Thoracic aorta (tissue), 2 donors: ENCODE measurements around the gene MYO5A. TPM values are rescaled to one million over a fixed set of nuclear protein-coding genes. Genes with fewer than 3 reads are reported as not detected.

ENCODE experiments used
- ATAC-seq: fragments of 150-250 bp; one replicate; pipeline ENCODE4 v1.8.0; 2017; ENCODE audit warnings: low read depth; ENCODE audit not compliant: insufficient number of reproducible peaks, low FRiP score
- DNase-seq: peaks from one replicate; pipeline ENCODE4 v3.0.0-alpha.2; 2020; ENCODE audit warnings: low spot score
- H3K27ac ChIP-seq, 2 donors: fragments of 200-600 bp; sonication (generic); 1 replicate in 1 of 2; 2 replicates in 1 of 2; pipeline ENCODE4 v1.5.1; 2016; ENCODE audit warnings: mild to moderate bottlenecking in 2 of 2, moderate library complexity in 2 of 2
- H3K27me3 ChIP-seq: fragments of 200-600 bp; sonication (generic); replicated peaks from 2 replicates; pipeline ENCODE4 v1.6.0; 2016; ENCODE audit warnings: mild to moderate bottlenecking; ENCODE audit not compliant: insufficient read depth
- H3K36me3 ChIP-seq: fragments of 200-600 bp; sonication (generic); one replicate; pipeline ENCODE4 v1.5.1; 2016
- H3K4me1 ChIP-seq, 2 donors: fragments of 200-600 bp; sonication (generic); 1 replicate in 1 of 2; 2 replicates in 1 of 2; pipeline versions ENCODE4 v1.5.1 to v1.6.0; 2016; ENCODE audit warnings: low read depth in 2 of 2, mild to moderate bottlenecking in 1 of 2; ENCODE audit not compliant: control insufficient read depth in 1 of 2
- H3K4me3 ChIP-seq: fragments of 200-600 bp; sonication (generic); 2 replicates; pipeline ENCODE4 v1.5.1; 2016; ENCODE audit warnings: mild to moderate bottlenecking
- H3K9me3 ChIP-seq: fragments of 200-600 bp; sonication (generic); 2 replicates; pipeline ENCODE4 v1.5.1; 2016
- total RNA-seq, 2 donors: library from RNA; depleted of rRNA; stranded (reverse); fragments of >200 nt; gene quantifications; one replicate each; pipeline versions ENCODE4 v1.1.0 to v1.2.3, GENCODE V29; 2016
- TF ChIP-seq, protein P1 (sequence below): fragments of 200-600 bp; sonication (generic); IDR thresholded peaks from one replicate; pipeline ENCODE4 v1.5.1; 2019; ENCODE audit warnings: antibody characterized with exemption

Gene MYO5A
- total RNA-seq, 2 donors from 2014 or later: 37.6 to 58.8 TPM

- ATAC-seq (no peak), DNase-seq (no peak)
- H3K9me3 ChIP-seq: no peaks in the 10 kb centered on the region
- no peaks in the 10 kb centered on the region for H3K27me3 ChIP-seq
- peaks cover 7 to 13% of the 10 kb centered on the region in 2 donors for H3K4me1 ChIP-seq
- TF ChIP-seq, protein P1, sequence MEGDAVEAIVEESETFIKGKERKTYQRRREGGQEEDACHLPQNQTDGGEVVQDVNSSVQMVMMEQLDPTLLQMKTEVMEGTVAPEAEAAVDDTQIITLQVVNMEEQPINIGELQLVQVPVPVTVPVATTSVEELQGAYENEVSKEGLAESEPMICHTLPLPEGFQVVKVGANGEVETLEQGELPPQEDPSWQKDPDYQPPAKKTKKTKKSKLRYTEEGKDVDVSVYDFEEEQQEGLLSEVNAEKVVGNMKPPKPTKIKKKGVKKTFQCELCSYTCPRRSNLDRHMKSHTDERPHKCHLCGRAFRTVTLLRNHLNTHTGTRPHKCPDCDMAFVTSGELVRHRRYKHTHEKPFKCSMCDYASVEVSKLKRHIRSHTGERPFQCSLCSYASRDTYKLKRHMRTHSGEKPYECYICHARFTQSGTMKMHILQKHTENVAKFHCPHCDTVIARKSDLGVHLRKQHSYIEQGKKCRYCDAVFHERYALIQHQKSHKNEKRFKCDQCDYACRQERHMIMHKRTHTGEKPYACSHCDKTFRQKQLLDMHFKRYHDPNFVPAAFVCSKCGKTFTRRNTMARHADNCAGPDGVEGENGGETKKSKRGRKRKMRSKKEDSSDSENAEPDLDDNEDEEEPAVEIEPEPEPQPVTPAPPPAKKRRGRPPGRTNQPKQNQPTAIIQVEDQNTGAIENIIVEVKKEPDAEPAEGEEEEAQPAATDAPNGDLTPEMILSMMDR: no peak
- H3K27ac ChIP-seq: peak overlapping the region in 1 of 2 donors; percentile 4
- no peaks in the 10 kb centered on the region for H3K36me3 ChIP-seq
- no peak overlapping the region for H3K4me3 ChIP-seq
Measured at GRCh38 chr15:52262364-52262763, 266.3 kb downstream of the MYO5A start.

DNA sequence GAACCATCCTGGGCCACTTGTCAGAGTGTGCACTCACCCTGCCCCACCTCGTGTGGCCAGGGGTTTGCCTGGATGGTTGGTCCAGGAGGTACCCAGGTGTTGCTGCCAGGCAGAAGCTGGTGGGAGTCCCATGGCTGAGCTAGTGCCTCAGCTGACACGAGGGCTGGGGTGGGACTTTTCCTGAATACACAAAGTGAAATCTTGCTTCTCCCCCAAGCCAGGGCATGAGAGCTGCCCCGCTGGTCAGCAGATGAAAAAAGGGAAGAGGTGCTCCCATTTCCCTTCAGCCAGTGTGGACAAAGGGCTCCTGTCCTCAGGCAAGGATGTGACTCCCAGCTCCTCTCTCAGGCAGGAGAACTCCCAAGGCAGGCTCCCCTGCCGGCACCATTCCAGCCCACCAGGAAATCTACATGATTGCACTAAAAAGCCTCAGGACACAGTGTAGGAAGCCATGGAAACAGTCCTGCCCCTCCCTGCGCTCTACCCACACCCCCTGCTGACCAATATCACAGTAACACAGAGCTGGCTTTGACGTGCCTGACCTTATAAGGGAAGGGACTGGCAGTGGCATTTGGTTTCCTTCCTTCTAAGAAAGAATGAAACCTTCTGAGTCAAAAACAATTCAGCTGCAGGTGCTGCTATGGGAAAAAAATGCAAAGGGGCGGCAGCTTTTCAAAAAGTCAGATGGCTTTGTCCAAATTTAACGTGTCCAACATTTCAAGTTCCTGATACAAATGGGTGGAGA lies 267.0 kb downstream of the MYO5A start:
- H3K4me3 ChIP-seq: peak overlapping the region; percentile 28

DNA sequence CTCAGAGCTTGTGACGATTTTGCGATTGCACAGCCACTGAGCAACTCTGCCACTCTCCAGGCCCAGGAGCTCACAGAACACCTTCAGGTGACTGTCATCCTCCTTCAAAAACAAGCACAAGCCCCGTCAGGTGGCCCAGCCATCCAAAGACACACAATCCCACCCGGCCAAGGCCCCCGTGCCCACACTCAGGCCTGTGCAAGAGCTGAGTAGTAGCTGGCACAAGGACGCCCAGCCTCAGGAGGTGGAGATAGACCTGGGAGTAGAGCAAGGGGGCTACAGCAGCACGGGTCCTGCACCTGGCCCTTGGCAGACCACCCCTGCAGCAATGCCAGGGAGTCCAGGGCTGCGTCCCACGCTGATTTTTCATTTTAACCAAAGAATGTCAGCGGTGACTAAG lies 267.7 kb downstream of the MYO5A start:
- H3K36me3 ChIP-seq: no peaks in the 10 kb centered on the region
- ATAC-seq (no peak), DNase-seq (no peak)
- no peak overlapping the region for H3K4me3 ChIP-seq
- H3K9me3 ChIP-seq: no peaks in the 10 kb centered on the region
- TF ChIP-seq, protein P1: no peak
- H3K4me1 ChIP-seq: peaks cover 7 to 13% of the 10 kb centered on the region in 2 donors
- no peaks in the 10 kb centered on the region for H3K27me3 ChIP-seq
- peak overlapping the region in 1 of 2 donors; percentile 61 for H3K27ac ChIP-seq

More for the DNA sequence above, 267.0 kb downstream of the MYO5A start:
- peak; percentile 75 for ATAC-seq
- Histone ChIP-seq H3K9me3 (no peaks in the 10 kb centered on the region), H3K27ac (peak overlapping the region; percentile 22 to 61), H3K27me3 (no peaks in the 10 kb centered on the region), H3K36me3 (no peaks in the 10 kb centered on the region), H3K4me1 (peaks cover 7 to 13% of the 10 kb centered on the region in 2 donors)
- TF ChIP-seq, protein P1: no peak
- peak; percentile 45 for DNase-seq

GRCh38 chr15:52259503-52259902 lies 269.2 kb downstream of the MYO5A start:
- H3K4me1 ChIP-seq: peaks cover 7 to 13% of the 10 kb centered on the region in 2 donors
- H3K27ac ChIP-seq: no peak overlapping the region
- ATAC-seq (no peak), DNase-seq (no peak)
- TF ChIP-seq, protein P1: no peak
- no peak overlapping the region for H3K4me3 ChIP-seq
- no peaks in the 10 kb centered on the region for H3K27me3 ChIP-seq
- no peaks in the 10 kb centered on the region for H3K36me3 ChIP-seq
- no peaks in the 10 kb centered on the region for H3K9me3 ChIP-seq

DNA sequence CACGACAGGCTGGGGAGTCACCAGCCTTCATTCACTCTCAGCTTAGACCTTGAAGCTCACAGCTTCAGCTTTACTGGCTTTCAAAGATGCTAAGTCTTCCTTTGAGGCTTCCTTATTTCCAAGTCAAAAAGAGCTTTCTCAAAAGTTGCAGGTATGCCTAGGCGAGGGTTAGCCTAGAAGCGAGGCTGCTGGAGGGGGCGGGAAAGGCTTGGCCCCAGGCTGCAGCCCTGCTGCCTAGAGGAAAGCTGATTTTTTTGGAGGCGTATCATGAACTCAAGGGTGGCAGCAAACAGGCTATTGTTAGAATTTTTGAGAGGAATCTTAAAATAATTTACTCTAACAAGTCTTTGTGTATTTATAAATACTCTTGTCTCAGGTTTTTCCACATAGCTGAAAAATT lies 270.2 kb downstream of the MYO5A start:
- Histone ChIP-seq H3K36me3 (no peaks in the 10 kb centered on the region), H3K4me3 (no peak overlapping the region), H3K4me1 (peaks cover 7 to 13% of the 10 kb centered on the region in 2 donors), H3K27ac (no peak overlapping the region), H3K27me3 (no peaks in the 10 kb centered on the region), H3K9me3 (no peaks in the 10 kb centered on the region)
- TF ChIP-seq, protein P1: no peak
- DNase-seq (no peak), ATAC-seq (no peak)
